H1 (cell line): Measurements from ENCODE around the gene DYRK1A. TPM values are rescaled to one million over a fixed set of nuclear protein-coding genes. Genes with fewer than 3 reads are reported as not detected.

ENCODE experiments used
- CTCF ChIA-PET: fragments of 300-600 bp; sonication (Branson Sonifier 250); formaldehyde crosslinking; loops from one replicate; lab custom pipeline; 2021; ENCODE audit not compliant: partially characterized antibody; lab: Charles Lee
- POLR2A ChIA-PET: fragments of 300-600 bp; sonication (Branson Sonifier 250); formaldehyde crosslinking; loops from one replicate; lab custom pipeline; 2021; ENCODE audit warnings: inconsistent platforms; ENCODE audit not compliant: partially characterized antibody; lab: Charles Lee
- DNase-seq, 2 experiments: peaks; one replicate each; pipeline versions ENCODE4 v3.0.0 to v3.0.0-alpha.2; 2010 to 2022; ENCODE audit warnings: low spot score in 2 of 2, low read depth in 1 of 2, mixed read lengths in 1 of 2
- FAIRE-seq: peaks from 2 replicates; lab custom pipeline; 2011; peaks lifted over from hg19 to GRCh38; lab: Jason Lieb, UNC
- H2AFZ ChIP-seq: 2 replicates; pipeline ENCODE4 v1.8.1; 2012; ENCODE audit warnings: low read length, inconsistent platforms
- H2AK5ac ChIP-seq: 2 replicates; pipeline ENCODE4 v1.6.1; 2013; ENCODE audit warnings: low read depth, low read length
- H2BK120ac ChIP-seq: replicated peaks from 2 replicates; pipeline ENCODE3; 2013; ENCODE audit warnings: low read depth, low read length, inconsistent platforms
- H2BK12ac ChIP-seq: 2 replicates; pipeline ENCODE4 v1.6.1; 2013; ENCODE audit warnings: low read depth, low read length
- H2BK15ac ChIP-seq: 2 replicates; pipeline ENCODE4 v1.6.1; 2013; ENCODE audit warnings: low read length
- H2BK20ac ChIP-seq: 2 replicates; pipeline ENCODE4 v1.6.1; 2013; ENCODE audit warnings: low read length
- H2BK5ac ChIP-seq: 2 replicates; pipeline ENCODE4 v1.6.1; 2013; ENCODE audit warnings: low read depth, low read length
- H3K14ac ChIP-seq: 2 replicates; pipeline ENCODE4 v1.6.1; 2013; ENCODE audit warnings: inconsistent platforms; ENCODE audit not compliant: insufficient read length
- H3K18ac ChIP-seq: 2 replicates; pipeline ENCODE4 v1.6.1; 2013; ENCODE audit warnings: low read length; ENCODE audit errors: extremely low read depth
- H3K23ac ChIP-seq: 2 replicates; pipeline ENCODE4 v1.6.1; 2013; ENCODE audit warnings: inconsistent platforms; ENCODE audit not compliant: insufficient read length
- H3K23me2 ChIP-seq: 2 replicates; pipeline ENCODE4 v1.6.1; 2013; ENCODE audit warnings: low read depth, low read length
- H3K27ac ChIP-seq: 2 replicates; pipeline ENCODE4 v1.6.1; 2011; ENCODE audit warnings: low read depth, low read length, inconsistent platforms
- H3K27me3 ChIP-seq, 4 experiments: replicated peaks in 1 of 4; 1 replicate in 1 of 4; 2 replicates in 3 of 4; pipeline versions ENCODE4 v1.6.1 to v1.8.1; 2011 to 2013; ENCODE audit warnings: low read length in 3 of 4, mild to moderate bottlenecking in 3 of 4, inconsistent platforms in 2 of 4, mixed read lengths in 2 of 4, moderate library complexity in 1 of 4; ENCODE audit not compliant: control insufficient read depth in 3 of 4, insufficient read depth in 3 of 4; ENCODE audit errors: extremely low read depth in 1 of 4
- H3K36me3 ChIP-seq, 4 experiments: 2 replicates each; pipeline versions ENCODE4 v1.6.1 to v1.8.1; 2011 to 2013; ENCODE audit warnings: mild to moderate bottlenecking in 4 of 4, low read length in 3 of 4, moderate library complexity in 2 of 4, control low read depth in 1 of 4, inconsistent platforms in 1 of 4; ENCODE audit not compliant: insufficient read depth in 4 of 4, control insufficient read depth in 2 of 4
- H3K4ac ChIP-seq: replicated peaks from 2 replicates; pipeline ENCODE3; 2013; ENCODE audit warnings: low read length, low read depth, mixed read lengths, inconsistent platforms; ENCODE audit not compliant: insufficient read length
- H3K4me1 ChIP-seq, 4 experiments: replicated peaks in 1 of 4; 1 replicate in 1 of 4; 2 replicates in 3 of 4; pipeline versions ENCODE4 v1.6.1 to v1.8.1; 2011 to 2013; ENCODE audit warnings: low read length in 3 of 4, inconsistent platforms in 2 of 4, mixed read lengths in 1 of 4; ENCODE audit not compliant: insufficient read depth in 4 of 4, control insufficient read depth in 3 of 4
- H3K4me2 ChIP-seq, 2 experiments: 2 replicates each; pipeline versions ENCODE4 v1.6.1 to v1.8.1; 2011 to 2013; ENCODE audit warnings: low read depth in 2 of 2, low read length in 2 of 2, control low read depth in 1 of 2, inconsistent platforms in 1 of 2, mild to moderate bottlenecking in 1 of 2; ENCODE audit not compliant: insufficient read depth in 1 of 2
- H3K4me3 ChIP-seq, 4 experiments: fragments of 200-600, 300-600 bp in 1 of 4; sonication (generic), shearing (Covaris generic), sonication (Bioruptor Twin) in 1 of 4; 2 replicates each; pipeline versions ENCODE4 v1.5.1 to v1.8.1; 2011 to 2016; ENCODE audit warnings: low read length in 4 of 4, low read depth in 3 of 4, control low read depth in 2 of 4, inconsistent platforms in 2 of 4, mild to moderate bottlenecking in 2 of 4, mixed read lengths in 1 of 4, moderate library complexity in 1 of 4; ENCODE audit not compliant: insufficient read depth in 2 of 4; ENCODE audit errors: extremely low read depth in 1 of 4
- H3K56ac ChIP-seq: replicated peaks from 2 replicates; pipeline ENCODE3; 2013; ENCODE audit warnings: low read depth, mild to moderate bottlenecking, mixed read lengths, low read length, inconsistent platforms; ENCODE audit not compliant: insufficient read length
- H3K79me1 ChIP-seq: 2 replicates; pipeline ENCODE4 v1.6.1; 2013; ENCODE audit warnings: low read depth, low read length, control low read depth
- H3K79me2 ChIP-seq, 2 experiments: 2 replicates each; pipeline versions ENCODE4 v1.6.1 to v1.8.1; 2012 to 2013; ENCODE audit warnings: low read length in 2 of 2, mild to moderate bottlenecking in 2 of 2, inconsistent platforms in 1 of 2; ENCODE audit not compliant: insufficient read depth in 2 of 2, control insufficient read depth in 1 of 2
- H3K9ac ChIP-seq, 4 experiments: replicated peaks in 1 of 4; 1 replicate in 1 of 4; 2 replicates in 3 of 4; pipeline versions ENCODE4 v1.6.1 to v1.8.1; 2011 to 2013; ENCODE audit warnings: low read depth in 3 of 4, low read length in 3 of 4, control low read depth in 2 of 4, mild to moderate bottlenecking in 2 of 4, moderate library complexity in 2 of 4, inconsistent platforms in 1 of 4; ENCODE audit errors: extremely low read depth in 1 of 4
- H3K9me3 ChIP-seq, 2 experiments: 2 replicates each; pipeline versions ENCODE4 v1.6.1 to v1.8.1; 2012 to 2013; ENCODE audit warnings: mild to moderate bottlenecking in 2 of 2, moderate library complexity in 2 of 2, control low read depth in 1 of 2, inconsistent platforms in 1 of 2, low read depth in 1 of 2, low read length in 1 of 2, mixed read lengths in 1 of 2; ENCODE audit not compliant: insufficient read depth in 2 of 2
- H4K20me1 ChIP-seq, 2 experiments: replicated peaks in 1 of 2; 2 replicates each; pipeline versions ENCODE3 to v1.8.1; 2011 to 2013; ENCODE audit warnings: inconsistent platforms in 2 of 2, low read length in 2 of 2, mild to moderate bottlenecking in 1 of 2; ENCODE audit not compliant: insufficient read depth in 2 of 2, control insufficient read depth in 1 of 2
- H4K5ac ChIP-seq: 2 replicates; pipeline ENCODE4 v1.6.1; 2013; ENCODE audit warnings: low read length, low read depth, mixed read lengths, inconsistent platforms; ENCODE audit not compliant: insufficient read length
- H4K8ac ChIP-seq: 2 replicates; pipeline ENCODE4 v1.8.0; 2013; ENCODE audit warnings: mild to moderate bottlenecking, moderate library complexity, low read length, inconsistent platforms; ENCODE audit not compliant: insufficient read depth; ENCODE audit errors: extremely low read depth
- H4K91ac ChIP-seq: replicated peaks from 2 replicates; pipeline ENCODE3; 2013; ENCODE audit warnings: low read length, mixed read lengths, inconsistent platforms; ENCODE audit not compliant: insufficient read length
- KDM5A ChIP-seq: fragments of 200-600 bp; IDR thresholded peaks from 2 replicates; pipeline ENCODE4 v1.7.1; 2012; ENCODE audit warnings: mild to moderate bottlenecking, low read length, inconsistent platforms, mixed read lengths
- MAFK ChIP-seq: IDR thresholded peaks from 2 replicates; pipeline ENCODE4 v1.6.1; 2012; ENCODE audit warnings: low read depth, mild to moderate bottlenecking, improper control_type of control experiment, low read length
- POU5F1 ChIP-seq: IDR thresholded peaks from 2 replicates; pipeline ENCODE4 v1.6.1; 2011; ENCODE audit warnings: low read depth, mild to moderate bottlenecking, low read length, moderate library complexity
- SP1 ChIP-seq: IDR thresholded peaks from 2 replicates; pipeline ENCODE4 v1.6.1; 2011; ENCODE audit warnings: low read depth, low read length
- SP2 ChIP-seq: IDR thresholded peaks from 2 replicates; pipeline ENCODE4 v1.6.1; 2012; ENCODE audit warnings: mild to moderate bottlenecking, low read length, inconsistent platforms
- WGBS, 2 experiments: shearing (Covaris generic) in 1 of 2; methylation state at CpG; one replicate each; pipeline versions ENCODE4 v1.1.6 to v1.1.7; 2013 to 2015; ENCODE audit warnings: low lambda C conversion rate in 2 of 2, mixed read lengths in 2 of 2, inconsistent platforms in 1 of 2, low coverage in 1 of 2, missing lambda C conversion rate in 1 of 2; ENCODE audit not compliant: insufficient replicate concordance in 2 of 2, insufficient coverage in 1 of 2, insufficient read length in 1 of 2; ENCODE audit errors: extremely low coverage in 1 of 2, missing lambda C conversion rate in 1 of 2; 5-methylcytosine and 5-hydroxymethylcytosine counted together
- polyA plus RNA-seq, 7 experiments: library from polyadenylated mRNA; depleted of rRNA in 3 of 7; stranded (reverse) in 5 of 7; unstranded in 2 of 7; fragments of >200 nt in 5 of 7; fragments of 200-250 nt in 2 of 7; gene quantifications; 1 replicate in 5 of 7; 2 replicates in 1 of 7; 4 replicates in 1 of 7; pipeline versions ENCODE4 v1.2.1 to v1.2.3, GENCODE V29; 2011 to 2013; ENCODE audit warnings: missing spikeins in 2 of 7, mixed read lengths in 2 of 7
- total RNA-seq: library from RNA; stranded (reverse); fragmentation: NEBNext Ultra II Directional; extraction: Animal tissue kit (Norgen Biotek cat#: 25700); gene quantifications from 2 replicates; pipeline ENCODE4 v1.2.1, GENCODE V29; 2021

DYRK1A gene
- total and polyA plus RNA-seq, 2 of the 8 experiments (the other 6 are each of a cell fraction or from before 2014, with no cell fraction given) = 61.1 to 62.2 TPM

- no peak for TF ChIP-seq POU5F1
- TF ChIP-seq SP1 = no peak
- TF ChIP-seq MAFK = no peak
- no peak for TF ChIP-seq SP2
- TF ChIP-seq KDM5A = no peak
- Histone ChIP-seq H4K5ac (no peak overlapping the region), H2BK20ac (no peak overlapping the region), H2BK5ac (no peak overlapping the region), H3K9ac (no peak overlapping the region), H3K23me2 (no peaks in the 10 kb centered on the region), H3K9me3 (no peaks in the 10 kb centered on the region), H3K56ac (no peak overlapping the region), H3K27ac (no peak overlapping the region), H3K27me3 (no peaks in the 10 kb centered on the region), H4K8ac (no peak overlapping the region), H3K18ac (no peak overlapping the region), H3K4me2 (no peak overlapping the region), H2BK15ac (no peak overlapping the region), H3K4me1 (peaks cover 0 to 8% (median 6%) of the 10 kb centered on the region in 4 experiments; a peak in 5 of 7 replicates), H2AFZ (no peak overlapping the region), H4K20me1 (no peaks in the 10 kb centered on the region), H2BK12ac (no peak overlapping the region), H2AK5ac (no peak overlapping the region), H3K79me1 (no peaks in the 10 kb centered on the region), H3K36me3 (no peaks in the 10 kb centered on the region), H3K4ac (no peak overlapping the region), H3K23ac (no peak overlapping the region), H3K14ac (no peak overlapping the region), H3K79me2 (no peaks in the 10 kb centered on the region), H3K4me3 (no peak overlapping the region), H4K91ac (no peak overlapping the region), H2BK120ac (no peak overlapping the region)
- ChIA-PET POLR2A (interaction anchor here (1.4 to 1.8 kb wide), 2 partner anchors 10 to 101 kb away, joined by 4 to 5 read pairs; no protein-coding TSS in a partner anchor), CTCF (interaction anchor here (0.6 to 1.2 kb wide), 4 partner anchors 20 to 1156 kb away, joined by 3 to 4 read pairs (median 3); no protein-coding TSS in a partner anchor)
- FAIRE-seq (no peak), DNase-seq (no peak)
- WGBS, 2 experiments = 89% methylated on average over 7 of the region's 7 CpGs; no CpG with 5 or more reads in 1 of the 2 experiments
Measured at GRCh38 chr21:37358397-37358796, 8.2 kb upstream of the DYRK1A start.
